ENCODE data around the gene CCDC87.
"Not testable (repeated sequence)": the region's sequence is repeated elsewhere in the genome, so short reads cannot be mapped to it uniquely, and the experiment has no call there.

Gene CCDC87

DNA sequence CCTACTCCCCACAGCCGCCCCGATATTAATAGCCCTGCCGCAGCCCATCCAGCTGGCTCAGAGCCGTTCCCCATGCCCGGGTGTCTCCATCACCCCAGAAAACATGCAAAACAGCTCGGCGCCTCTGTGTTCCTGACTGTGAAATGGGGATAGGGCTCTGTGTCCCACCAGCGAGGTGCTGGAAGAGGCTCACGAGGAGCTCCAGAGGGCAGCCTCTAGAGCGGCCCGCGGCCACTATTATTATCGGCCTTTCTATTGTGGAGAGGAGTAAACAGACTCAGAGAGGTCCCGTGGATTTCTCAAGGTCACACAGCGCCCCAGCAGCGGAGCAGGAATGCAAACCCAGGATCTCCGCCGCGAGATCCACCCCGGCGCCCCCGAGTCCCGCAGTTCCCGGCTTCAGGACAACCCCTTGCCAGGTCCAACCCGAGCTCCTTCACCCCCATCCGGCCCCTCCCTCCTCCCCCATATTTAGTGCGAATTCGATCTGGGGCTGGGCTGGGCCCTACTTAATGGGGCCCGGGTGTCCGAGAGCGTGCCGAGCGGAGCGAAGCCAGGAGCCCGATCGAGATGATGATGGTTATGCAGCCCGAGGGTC, 46.4 kb downstream of the CCDC87 start, which contains the start of gene ACTN3:
Gene ACTN3, plus strand, starts transcription at position 536 of the 598 bp plus-strand sequence. Its CDS starts 35 bp downstream, at position 571.
- Histone ChIP-seq H3K27ac (peak within 1 kb of the TSS; percentile 51), H3K27me3 (ENCODE audit: control insufficient read depth, insufficient read depth, low read length) (no peaks in the 10 kb centered on the region), H2AFZ (peak within 1 kb of the TSS; percentile 87), H3K9ac (peak within 1 kb of the TSS; percentile 61), H3K36me3 (ENCODE audit: control insufficient read depth, insufficient read depth, low read length) (no peaks in the 10 kb centered on the region), H3K9me3 (ENCODE audit: control insufficient read depth, low read length) (no peaks in the 10 kb centered on the region), H3K4me1 (peaks cover 6% of the 10 kb centered on the region), H3K79me2 (no peaks in the 10 kb centered on the region), H3K4me3 (ENCODE audit: low read depth, low read length) (peak within 1 kb of the TSS; percentile 61), H3K4me2 (ENCODE audit: low read length) (peak within 1 kb of the TSS; percentile 87)
- TF ChIP-seq, protein P1, sequence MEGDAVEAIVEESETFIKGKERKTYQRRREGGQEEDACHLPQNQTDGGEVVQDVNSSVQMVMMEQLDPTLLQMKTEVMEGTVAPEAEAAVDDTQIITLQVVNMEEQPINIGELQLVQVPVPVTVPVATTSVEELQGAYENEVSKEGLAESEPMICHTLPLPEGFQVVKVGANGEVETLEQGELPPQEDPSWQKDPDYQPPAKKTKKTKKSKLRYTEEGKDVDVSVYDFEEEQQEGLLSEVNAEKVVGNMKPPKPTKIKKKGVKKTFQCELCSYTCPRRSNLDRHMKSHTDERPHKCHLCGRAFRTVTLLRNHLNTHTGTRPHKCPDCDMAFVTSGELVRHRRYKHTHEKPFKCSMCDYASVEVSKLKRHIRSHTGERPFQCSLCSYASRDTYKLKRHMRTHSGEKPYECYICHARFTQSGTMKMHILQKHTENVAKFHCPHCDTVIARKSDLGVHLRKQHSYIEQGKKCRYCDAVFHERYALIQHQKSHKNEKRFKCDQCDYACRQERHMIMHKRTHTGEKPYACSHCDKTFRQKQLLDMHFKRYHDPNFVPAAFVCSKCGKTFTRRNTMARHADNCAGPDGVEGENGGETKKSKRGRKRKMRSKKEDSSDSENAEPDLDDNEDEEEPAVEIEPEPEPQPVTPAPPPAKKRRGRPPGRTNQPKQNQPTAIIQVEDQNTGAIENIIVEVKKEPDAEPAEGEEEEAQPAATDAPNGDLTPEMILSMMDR (IDR thresholded peaks at IDR 0.05): no peak

GRCh38 chr11:66545701-66546367, 47.0 kb downstream of the CCDC87 start, which contains the start of gene ZDHHC24:
ZDHHC24 (minus strand) TSS chr11:66546048; CDS start chr11:66546003, 45 bp downstream.
- TF ChIP-seq, protein P1 (IDR thresholded peaks at IDR 0.05): no peak
- peak within 1 kb of the TSS; percentile 87 for H3K4me2 ChIP-seq (ENCODE audit: low read length)
- H3K27ac ChIP-seq: peak within 1 kb of the TSS; percentile 51
- H3K36me3 ChIP-seq (ENCODE audit: control insufficient read depth, insufficient read depth, low read length): no peaks in the 10 kb centered on the region
- peak within 1 kb of the TSS; percentile 87 for H2AFZ ChIP-seq
- no peaks in the 10 kb centered on the region for H3K79me2 ChIP-seq
- no peaks in the 10 kb centered on the region for H3K9me3 ChIP-seq (ENCODE audit: control insufficient read depth, low read length)
- no peaks in the 10 kb centered on the region for H3K27me3 ChIP-seq (ENCODE audit: control insufficient read depth, insufficient read depth, low read length)
- peak within 1 kb of the TSS; percentile 61 for H3K9ac ChIP-seq
- peaks cover 6% of the 10 kb centered on the region for H3K4me1 ChIP-seq
- peak within 1 kb of the TSS; percentile 61 for H3K4me3 ChIP-seq (ENCODE audit: low read depth, low read length)

- not testable (repeated sequence) for H3K27me3 ChIP-seq (ENCODE audit: control insufficient read depth, insufficient read depth, low read length); H3K9ac ChIP-seq; H3K4me1 ChIP-seq; H3K9me3 ChIP-seq (ENCODE audit: control insufficient read depth, low read length); H2AFZ ChIP-seq; H3K36me3 ChIP-seq (ENCODE audit: control insufficient read depth, insufficient read depth, low read length); H3K79me2 ChIP-seq; H3K27ac ChIP-seq
- peak overlapping the region; percentile 87 for H3K4me2 ChIP-seq (ENCODE audit: low read length)
- peak overlapping the region; percentile 61 for H3K4me3 ChIP-seq (ENCODE audit: low read depth, low read length)
These were observed 47.9 kb downstream of the CCDC87 start for GRCh38 chr11:66544952-66545351.

GRCh38 chr11:66543263-66544107, 49.4 kb downstream of the CCDC87 start:
- Histone ChIP-seq H3K27ac (no peak overlapping the region), H3K4me3 (ENCODE audit: low read depth, low read length) (no peak overlapping the region), H3K36me3 (ENCODE audit: control insufficient read depth, insufficient read depth, low read length) (no peaks in the 10 kb centered on the region), H3K27me3 (ENCODE audit: control insufficient read depth, insufficient read depth, low read length) (no peaks in the 10 kb centered on the region), H3K4me2 (ENCODE audit: low read length) (no peak overlapping the region), H3K9me3 (ENCODE audit: control insufficient read depth, low read length) (no peaks in the 10 kb centered on the region), H3K79me2 (no peaks in the 10 kb centered on the region), H2AFZ (no peak overlapping the region), H3K4me1 (peaks cover 6% of the 10 kb centered on the region), H3K9ac (no peak overlapping the region)
- TF ChIP-seq, protein P1 (IDR thresholded peaks at IDR 0.05): no peak

- H3K4me2 ChIP-seq (ENCODE audit: low read length): no peak overlapping the region
- no peak overlapping the region for H2AFZ ChIP-seq
- no peaks in the 10 kb centered on the region for H3K27me3 ChIP-seq (ENCODE audit: control insufficient read depth, insufficient read depth, low read length)
- H3K9me3 ChIP-seq (ENCODE audit: control insufficient read depth, low read length): no peaks in the 10 kb centered on the region
- TF ChIP-seq, protein P1 (IDR thresholded peaks at IDR 0.05): no peak
- H3K4me1 ChIP-seq: peaks cover 3% of the 10 kb centered on the region
- H3K9ac ChIP-seq: no peak overlapping the region
- H3K36me3 ChIP-seq (ENCODE audit: control insufficient read depth, insufficient read depth, low read length): no peaks in the 10 kb centered on the region
- H3K27ac ChIP-seq: no peak overlapping the region
- H3K79me2 ChIP-seq: no peaks in the 10 kb centered on the region
- no peak overlapping the region for H3K4me3 ChIP-seq (ENCODE audit: low read depth, low read length)
These were observed 50.5 kb downstream of the CCDC87 start for GRCh38 chr11:66542362-66542761.
